A673 (cell line): ENCODE results near the gene HOXC6.
"Not testable (repeated sequence)": the region's sequence is repeated elsewhere in the genome, so short reads cannot be mapped to it uniquely, and the experiment has no call there.

Experiments
- CTCF ChIP-seq: fragments of 300-800, 200-600 bp; sonication (generic); conservative IDR thresholded peaks from 2 replicates; pipeline ENCODE4 v1.5.1; 2017; ENCODE audit warnings: low read depth, mild to moderate bottlenecking, antibody characterized with exemption, low read length, moderate library complexity, mixed read lengths
- EZH2 ChIP-seq: fragments of 200-600 bp; sonication (generic); IDR thresholded peaks from 2 replicates; pipeline ENCODE4 v1.6.1; 2017; ENCODE audit warnings: borderline replicate concordance, low read depth, mild to moderate bottlenecking, mixed read lengths, antibody characterized with exemption, low read length; ENCODE audit not compliant: poor library complexity, severe bottlenecking

- TF ChIP-seq CTCF, EZH2: not testable (repeated sequence)
Measured at GRCh38 chr12:54077843-54078242, 49.6 kb downstream of the HOXC6 start.
